Ovary (tissue), 9 donors: ENCODE results near the gene CTIF. TPM values are rescaled to one million over a fixed set of nuclear protein-coding genes. Genes with fewer than 3 reads are reported as not detected.

Experiments
- DNase-seq, 5 donors: peaks; one replicate each; pipeline ENCODE4 v3.0.0-alpha.2; 2019 to 2020
- H3K27ac ChIP-seq, 2 donors: fragments of 200-600 bp; one replicate each; pipeline versions ENCODE4 v1.5.1 to v1.8.0; 2019 to 2022
- H3K27me3 ChIP-seq: fragments of 200-600 bp; one replicate; pipeline ENCODE4 v1.8.0; 2022
- H3K36me3 ChIP-seq: fragments of 200-600 bp; sonication (generic); one replicate; pipeline ENCODE4 v1.5.1; 2019
- H3K4me1 ChIP-seq: one replicate; pipeline ENCODE4 v1.8.1; 2013; ENCODE audit warnings: mild to moderate bottlenecking, moderate library complexity; ENCODE audit not compliant: insufficient read depth
- H3K4me3 ChIP-seq: fragments of 200-600 bp; sonication (generic); one replicate; pipeline ENCODE4 v1.5.1; 2017
- H3K9me3 ChIP-seq, 2 donors: fragments of 200-600 bp in 1 of 2; sonication (generic) in 1 of 2; one replicate each; pipeline versions ENCODE4 v1.5.1 to v1.8.1; 2013 to 2019; ENCODE audit warnings: mild to moderate bottlenecking in 1 of 2, moderate library complexity in 1 of 2
- EP300 ChIP-seq: sonication (generic); formaldehyde crosslinking; IDR thresholded peaks from one replicate; pipeline ENCODE4 v1.6.1; 2017; ENCODE audit warnings: antibody characterized with exemption
- POLR2A ChIP-seq: fragments of 450-650 bp; IDR thresholded peaks from one replicate; pipeline ENCODE4 v1.6.1; 2017; ENCODE audit warnings: antibody characterized with exemption, mild to moderate bottlenecking, moderate library complexity
- WGBS, 3 donors: extraction: QIAGEN DNeasy Blood & Tissue Kit in 1 of 3; methylation state at CpG; one replicate each; pipeline versions ENCODE4 v1.1.5 to v1.1.7; 2013 to 2017; 5-methylcytosine and 5-hydroxymethylcytosine counted together
- intact Hi-C, 4 donors: fragments of 100-400 bp; cut with DNase I; formaldehyde crosslinking; loops; one replicate each; pipeline versions ENCODE4 v1.11.0 to v1.15.1; 2022 to 2023
- polyA plus RNA-seq, 2 donors: library from polyadenylated mRNA; stranded (reverse); fragments of 200-250 nt in 1 of 2; fragments of 350-450 nt in 1 of 2; fragmentation: Illumina TruSeq in 1 of 2; extraction: RNeasy Lipid Tissue Mini Kit (QIAGEN cat#74804) in 1 of 2; gene quantifications; one replicate each; pipeline ENCODE4 v1.2.3, GENCODE V29; 2013 to 2014
- total RNA-seq, 7 donors: library from RNA; depleted of rRNA in 2 of 7; stranded (reverse); fragments of >200 nt in 2 of 7; fragmentation: NEBNext Ultra II Directional in 3 of 7; extraction: Animal tissue kit (Norgen Biotek cat#: 25700) in 3 of 7; gene quantifications; one replicate each; pipeline versions ENCODE4 v1.1.0 to v1.2.4, GENCODE V29; 2016 to 2023
- TF ChIP-seq, protein P1 (sequence below), 3 donors: fragments of 450-650 bp in 2 of 3; fragments of 200-600 bp in 1 of 3; IDR thresholded peaks; one replicate each; pipeline versions ENCODE4 v1.5.1 to v1.8.0; 2016 to 2022; ENCODE audit warnings: antibody characterized with exemption in 3 of 3, mild to moderate bottlenecking in 1 of 3
- donor health status: DM: no; HTN: no; CAD: no; lungs with moderate emphysema.
- donor health status: DM: no; HTN: no; CAD: no.
- donor health status: Bipolar disorder and iron deficiency.
- donor health status: DM: yes; HTN: yes; CAD: no.
- donor health status: DM: no; HTN: no; CAD: no.
- donor health status: DM: yes; HTN: yes; CAD: no.

Gene CTIF
- total and polyA plus RNA-seq, 9 donors = 18.5 to 94.1 (median 75.2) TPM

DNA sequence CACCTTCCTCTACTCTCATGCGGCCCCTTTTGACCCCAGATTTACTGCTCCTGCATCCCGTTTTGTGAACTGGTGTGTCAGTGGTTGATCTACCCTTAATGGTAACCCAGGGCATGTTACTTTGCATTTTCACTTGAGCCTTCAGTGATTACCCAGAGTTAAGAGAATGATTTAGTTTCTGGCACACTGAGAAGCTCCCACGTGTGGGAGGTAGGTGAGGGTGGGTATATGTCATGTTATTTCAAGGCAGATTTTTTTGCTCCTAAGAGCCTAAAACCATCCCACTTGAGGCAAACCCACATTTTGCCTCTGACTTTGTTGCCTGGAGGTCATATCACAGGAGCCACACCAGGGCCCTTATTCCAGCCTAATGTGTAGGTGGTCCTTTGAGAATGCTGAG, 186.7 kb downstream of the CTIF start:
- no peak overlapping the region for H3K4me3 ChIP-seq
- DNase-seq = no peak
- 81 to 86% (median 82%) methylated on average over 3 of the region's 3 CpGs for WGBS, 3 donors
- no peaks in the 10 kb centered on the region for H3K9me3 ChIP-seq
- no peaks in the 10 kb centered on the region for H3K36me3 ChIP-seq
- no peak overlapping the region for H3K27ac ChIP-seq
- intact Hi-C loops = no loop called here
- H3K4me1 ChIP-seq = no peaks in the 10 kb centered on the region
- TF ChIP-seq POLR2A (no peak), EP300 (no peak)
- TF ChIP-seq, protein P1, sequence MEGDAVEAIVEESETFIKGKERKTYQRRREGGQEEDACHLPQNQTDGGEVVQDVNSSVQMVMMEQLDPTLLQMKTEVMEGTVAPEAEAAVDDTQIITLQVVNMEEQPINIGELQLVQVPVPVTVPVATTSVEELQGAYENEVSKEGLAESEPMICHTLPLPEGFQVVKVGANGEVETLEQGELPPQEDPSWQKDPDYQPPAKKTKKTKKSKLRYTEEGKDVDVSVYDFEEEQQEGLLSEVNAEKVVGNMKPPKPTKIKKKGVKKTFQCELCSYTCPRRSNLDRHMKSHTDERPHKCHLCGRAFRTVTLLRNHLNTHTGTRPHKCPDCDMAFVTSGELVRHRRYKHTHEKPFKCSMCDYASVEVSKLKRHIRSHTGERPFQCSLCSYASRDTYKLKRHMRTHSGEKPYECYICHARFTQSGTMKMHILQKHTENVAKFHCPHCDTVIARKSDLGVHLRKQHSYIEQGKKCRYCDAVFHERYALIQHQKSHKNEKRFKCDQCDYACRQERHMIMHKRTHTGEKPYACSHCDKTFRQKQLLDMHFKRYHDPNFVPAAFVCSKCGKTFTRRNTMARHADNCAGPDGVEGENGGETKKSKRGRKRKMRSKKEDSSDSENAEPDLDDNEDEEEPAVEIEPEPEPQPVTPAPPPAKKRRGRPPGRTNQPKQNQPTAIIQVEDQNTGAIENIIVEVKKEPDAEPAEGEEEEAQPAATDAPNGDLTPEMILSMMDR (IDR thresholded peaks at IDR 0.05) = no peak
- H3K27me3 ChIP-seq = no peaks in the 10 kb centered on the region

DNA sequence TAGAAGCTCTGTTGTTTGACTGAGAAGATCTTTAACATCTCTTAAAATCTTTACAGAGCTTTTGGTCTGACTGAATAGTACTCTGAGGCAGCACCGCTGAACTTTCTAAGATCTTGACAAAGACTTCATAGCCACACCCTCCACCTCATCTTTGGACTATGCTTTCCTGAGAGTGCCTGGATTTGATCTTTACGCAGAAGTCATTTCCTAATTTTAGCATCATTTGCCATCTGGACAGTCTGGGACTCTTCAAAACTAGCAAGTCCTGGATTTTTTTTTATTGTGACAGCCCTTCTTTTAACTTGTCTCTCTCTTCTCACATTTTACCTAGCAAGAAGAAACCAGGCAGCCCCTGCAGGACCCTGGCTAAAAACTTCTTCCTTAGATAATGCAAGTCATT, 188.8 kb downstream of the CTIF start:
- WGBS, 3 donors = 75 to 98% (median 90%) methylated on average over 2 of the region's 2 CpGs
- Histone ChIP-seq H3K27me3 (no peaks in the 10 kb centered on the region), H3K36me3 (no peaks in the 10 kb centered on the region), H3K9me3 (no peaks in the 10 kb centered on the region), H3K27ac (no peak overlapping the region), H3K4me1 (peaks cover 2% of the 10 kb centered on the region), H3K4me3 (no peak overlapping the region)
- intact Hi-C loops = no loop called here
- TF ChIP-seq EP300 (no peak), POLR2A (no peak)
- TF ChIP-seq, protein P1 (IDR thresholded peaks at IDR 0.05) = no peak
- no peak for DNase-seq

DNA sequence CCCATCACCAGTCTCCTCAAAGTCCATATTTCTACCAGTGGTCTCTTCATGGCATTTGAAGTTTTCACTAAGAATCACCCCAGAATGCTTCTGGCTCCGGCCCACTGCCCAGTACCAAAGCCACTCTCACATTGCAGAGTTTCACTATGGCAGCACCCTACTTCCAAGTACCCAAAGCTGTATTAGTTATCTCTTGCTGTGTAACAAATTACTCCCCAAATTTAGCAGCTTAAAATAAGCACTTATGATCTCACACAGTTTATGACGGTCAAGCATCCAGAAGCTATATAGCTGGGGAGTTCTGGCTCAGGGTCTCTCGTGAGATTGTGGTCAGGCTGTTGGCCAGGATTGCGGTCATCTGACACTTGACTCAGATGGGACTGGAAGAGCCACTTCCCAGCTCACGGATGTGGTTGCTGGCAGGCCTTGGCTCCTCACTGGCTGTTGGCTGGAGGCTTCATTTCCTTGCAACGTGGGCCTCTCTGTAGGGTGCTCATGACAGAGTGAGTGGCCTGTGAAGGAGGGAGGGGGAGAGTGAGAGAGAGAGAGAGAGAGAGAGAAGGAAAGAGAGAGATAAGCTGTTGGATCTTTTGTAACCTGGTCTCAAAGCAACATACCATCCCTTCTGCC, 189.5 kb downstream of the CTIF start:
- Histone ChIP-seq H3K4me1 (peaks cover 4% of the 10 kb centered on the region), H3K36me3 (no peaks in the 10 kb centered on the region), H3K4me3 (no peak overlapping the region), H3K27ac (no peak overlapping the region), H3K9me3 (no peaks in the 10 kb centered on the region), H3K27me3 (no peaks in the 10 kb centered on the region)
- intact Hi-C loops = no loop called here
- peak in 1 of 5 donors; percentile 25 for DNase-seq
- 59 to 75% (median 69%) methylated on average over 6 of the region's 6 CpGs for WGBS, 3 donors
- TF ChIP-seq POLR2A = no peak

DNA sequence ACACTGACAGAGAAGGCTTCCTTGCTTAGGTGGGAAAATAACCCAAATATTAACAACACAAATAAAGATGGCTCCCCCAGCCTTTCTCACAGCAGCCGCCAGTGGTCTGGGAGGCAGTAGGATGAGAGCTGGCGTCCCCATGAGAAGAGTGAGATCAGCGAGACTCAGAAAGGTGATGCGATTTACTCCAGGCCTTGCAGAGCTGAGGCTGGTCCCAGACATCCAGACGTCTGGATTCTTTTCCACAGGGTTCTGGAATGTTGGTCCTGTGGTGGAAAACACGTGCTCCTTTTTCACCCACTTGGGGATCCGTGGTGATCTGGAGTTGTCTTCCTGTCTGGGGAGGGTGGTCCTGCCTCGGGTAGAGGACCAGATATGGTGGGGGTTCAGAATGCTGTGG, 190.6 kb downstream of the CTIF start:
- Histone ChIP-seq H3K4me3 (no peak overlapping the region), H3K9me3 (no peaks in the 10 kb centered on the region), H3K4me1 (peaks cover 6% of the 10 kb centered on the region), H3K27me3 (no peaks in the 10 kb centered on the region), H3K27ac (no peak overlapping the region), H3K36me3 (no peaks in the 10 kb centered on the region)
- no peak for TF ChIP-seq EP300
- TF ChIP-seq, protein P1 (IDR thresholded peaks at IDR 0.05) = no peak
- TF ChIP-seq POLR2A = no peak
- 65 to 81% (median 78%) methylated on average over 8 of the region's 8 CpGs for WGBS, 3 donors
- intact Hi-C loops = no loop called here
- DNase-seq = no peak

DNA sequence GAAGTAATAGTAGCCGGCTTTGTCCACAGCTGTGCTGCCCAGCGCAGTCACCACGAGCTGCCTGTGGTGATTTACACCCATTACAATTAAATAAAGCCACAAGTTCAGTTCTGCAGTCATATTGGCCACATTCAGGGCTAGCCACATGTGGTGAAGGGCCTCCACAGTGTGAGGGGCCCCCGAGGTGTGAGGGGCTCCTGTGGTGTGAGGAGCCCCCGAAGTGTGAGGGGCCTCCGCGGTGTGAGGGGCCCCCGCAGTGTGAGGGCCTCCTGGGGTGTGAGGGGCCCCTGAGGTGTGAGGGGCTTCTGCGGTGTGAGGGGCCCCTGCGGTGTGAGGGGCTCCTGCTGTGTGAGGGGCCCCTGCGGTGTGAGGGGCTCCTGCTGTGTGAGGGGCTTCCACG, 191.2 kb downstream of the CTIF start:
- no peak for TF ChIP-seq POLR2A
- Histone ChIP-seq H3K9me3 (no peaks in the 10 kb centered on the region), H3K4me3 (no peak overlapping the region), H3K27ac (no peak overlapping the region), H3K4me1 (peaks cover 6% of the 10 kb centered on the region), H3K36me3 (no peaks in the 10 kb centered on the region), H3K27me3 (no peaks in the 10 kb centered on the region)
- intact Hi-C loops = no loop called here
- 82 to 94% (median 84%) methylated on average over 11 to 12 of the region's 12 CpGs for WGBS, 3 donors
- peak in 1 of 5 donors; percentile 22 for DNase-seq
